ENCODE results near the gene IL22RA1. TPM values are rescaled to one million over a fixed set of nuclear protein-coding genes. Genes with fewer than 3 reads are reported as not detected.

Gene IL22RA1
- total and polyA plus RNA-seq, 8 donors = 0.43 to 4.1 (median 1.8) TPM; not detected in 1

DNA sequence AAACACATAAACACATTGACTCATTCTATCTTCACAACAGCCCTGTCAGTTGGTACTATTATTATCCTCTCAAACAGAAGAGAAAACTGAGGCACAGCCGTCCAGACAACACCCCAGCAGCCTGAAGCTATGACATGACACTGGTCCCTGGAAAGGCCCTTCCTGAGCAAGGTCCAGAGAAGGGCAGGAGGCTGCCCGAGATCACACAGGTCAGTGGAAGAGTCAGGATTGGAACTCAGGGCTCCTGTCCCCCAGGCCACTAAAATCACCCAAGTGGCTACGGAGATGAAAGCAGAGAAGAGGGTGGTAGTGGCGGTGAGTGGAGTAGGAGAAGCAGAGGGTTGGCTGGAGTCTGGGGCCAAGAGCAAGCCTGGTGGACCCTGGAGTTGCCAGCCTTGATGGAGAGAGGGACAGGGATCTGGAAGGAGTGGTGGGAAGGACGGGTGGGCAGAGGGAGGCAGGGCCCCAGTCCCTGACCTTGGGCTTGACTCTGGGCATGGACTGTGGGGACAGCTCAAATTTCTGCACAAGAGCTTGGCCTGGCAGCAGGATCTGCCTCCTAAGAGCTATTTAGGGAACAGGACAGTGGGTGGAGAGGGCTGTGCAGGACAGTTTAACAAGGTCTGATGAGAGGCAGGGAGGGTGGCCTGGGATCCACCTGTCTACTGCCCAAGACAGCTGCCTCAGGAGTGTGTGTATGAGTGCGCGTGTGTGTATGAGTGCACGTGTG, 46.8 kb downstream of the IL22RA1 start:
- intact Hi-C loops (cut with DNase I; ENCODE audit: low total_unique reads) = no loop called here
- H3K4me1 ChIP-seq = no peaks in the 10 kb centered on the region
- peaks cover 0 to 10% (median 0%) of the 10 kb centered on the region in 3 donors for H3K27me3 ChIP-seq
- no peaks in the 10 kb centered on the region for H3K36me3 ChIP-seq
- 89 to 92% (median 90%) methylated on average over 8 of the region's 8 CpGs for WGBS, 5 donors
- no peak for DNase-seq
- no peak overlapping the region for H3K4me3 ChIP-seq
- H3K27ac ChIP-seq = no peak overlapping the region
- H3K9me3 ChIP-seq = no peaks in the 10 kb centered on the region
- TF ChIP-seq, protein P1, sequence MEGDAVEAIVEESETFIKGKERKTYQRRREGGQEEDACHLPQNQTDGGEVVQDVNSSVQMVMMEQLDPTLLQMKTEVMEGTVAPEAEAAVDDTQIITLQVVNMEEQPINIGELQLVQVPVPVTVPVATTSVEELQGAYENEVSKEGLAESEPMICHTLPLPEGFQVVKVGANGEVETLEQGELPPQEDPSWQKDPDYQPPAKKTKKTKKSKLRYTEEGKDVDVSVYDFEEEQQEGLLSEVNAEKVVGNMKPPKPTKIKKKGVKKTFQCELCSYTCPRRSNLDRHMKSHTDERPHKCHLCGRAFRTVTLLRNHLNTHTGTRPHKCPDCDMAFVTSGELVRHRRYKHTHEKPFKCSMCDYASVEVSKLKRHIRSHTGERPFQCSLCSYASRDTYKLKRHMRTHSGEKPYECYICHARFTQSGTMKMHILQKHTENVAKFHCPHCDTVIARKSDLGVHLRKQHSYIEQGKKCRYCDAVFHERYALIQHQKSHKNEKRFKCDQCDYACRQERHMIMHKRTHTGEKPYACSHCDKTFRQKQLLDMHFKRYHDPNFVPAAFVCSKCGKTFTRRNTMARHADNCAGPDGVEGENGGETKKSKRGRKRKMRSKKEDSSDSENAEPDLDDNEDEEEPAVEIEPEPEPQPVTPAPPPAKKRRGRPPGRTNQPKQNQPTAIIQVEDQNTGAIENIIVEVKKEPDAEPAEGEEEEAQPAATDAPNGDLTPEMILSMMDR (IDR thresholded peaks at IDR 0.05) = no peak
- no peak for TF ChIP-seq POLR2AphosphoS5 (IDR thresholded peaks at IDR 0.05)
- TF ChIP-seq POLR2A (IDR thresholded peaks at IDR 0.05) = no peak
- TF ChIP-seq EP300 (IDR thresholded peaks at IDR 0.05) = no peak

DNA sequence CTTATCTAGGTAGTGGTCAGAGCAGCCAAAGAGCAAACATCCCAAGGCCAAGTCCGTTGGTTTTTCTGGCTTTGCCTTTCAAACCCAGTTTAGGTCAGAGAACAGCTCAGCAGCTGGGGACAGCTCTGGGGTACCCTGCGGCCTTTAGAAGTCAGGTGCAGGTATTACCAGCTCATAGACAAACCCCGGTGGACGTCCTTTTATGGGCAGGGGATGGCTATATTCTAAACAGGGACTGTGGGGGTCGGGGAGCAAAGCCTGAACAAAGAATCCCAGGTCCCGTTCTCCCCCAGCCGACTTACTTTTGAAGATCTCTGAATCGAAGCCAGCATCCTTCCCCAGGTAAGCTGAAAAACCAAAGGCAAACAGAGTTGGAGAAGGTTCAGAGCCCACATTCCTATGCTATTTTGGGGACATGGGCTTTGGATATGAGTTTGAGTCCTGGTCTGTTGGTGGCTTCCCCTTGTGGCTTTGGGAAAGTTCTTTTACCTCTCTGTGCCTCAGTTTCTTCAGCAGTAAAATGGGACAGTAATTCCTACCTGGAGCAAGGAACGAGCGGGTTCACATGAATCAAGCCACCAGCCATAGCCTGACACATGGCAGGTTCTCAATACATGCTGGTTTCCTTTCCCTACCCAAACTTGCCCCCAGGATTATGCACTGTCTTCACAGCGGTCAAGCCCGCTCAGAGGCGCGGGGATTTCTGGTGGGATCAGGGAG, 47.6 kb downstream of the IL22RA1 start:
- H3K36me3 ChIP-seq = no peaks in the 10 kb centered on the region
- H3K27me3 ChIP-seq = peaks cover 0 to 10% (median 0%) of the 10 kb centered on the region in 3 donors
- intact Hi-C loops (cut with DNase I; ENCODE audit: low total_unique reads) = no loop called here
- no peaks in the 10 kb centered on the region for H3K4me1 ChIP-seq
- DNase-seq = no peak
- TF ChIP-seq POLR2A (IDR thresholded peaks at IDR 0.05) (no peak), EP300 (IDR thresholded peaks at IDR 0.05) (no peak), POLR2AphosphoS5 (IDR thresholded peaks at IDR 0.05) (no peak)
- TF ChIP-seq, protein P1 (IDR thresholded peaks at IDR 0.05) = no peak
- 64 to 70% (median 69%) methylated on average over 12 to 14 of the region's 14 CpGs for whole genome bisulfite sequencing, 5 donors
- H3K9me3 ChIP-seq = no peaks in the 10 kb centered on the region
- no peak overlapping the region for H3K4me3 ChIP-seq
- no peak overlapping the region for H3K27ac ChIP-seq

- H3K9me3 ChIP-seq = no peaks in the 10 kb centered on the region
- H3K36me3 ChIP-seq = no peaks in the 10 kb centered on the region
- DNase-seq = no peak
- TF ChIP-seq, protein P1 (IDR thresholded peaks at IDR 0.05) = no peak
- no peaks in the 10 kb centered on the region for H3K4me1 ChIP-seq
- WGBS, 5 donors = 73 to 89% (median 87%) methylated on average over 5 of the region's 5 CpGs
- no peak overlapping the region for H3K27ac ChIP-seq
- intact Hi-C loops (cut with DNase I; ENCODE audit: low total_unique reads) = no loop called here
- H3K27me3 ChIP-seq = peaks cover 0 to 10% (median 0%) of the 10 kb centered on the region in 3 donors
- H3K4me3 ChIP-seq = no peak overlapping the region
Measured at GRCh38 chr1:24094554-24094953, 48.4 kb downstream of the IL22RA1 start.

GRCh38 chr1:24093732-24094131, 49.2 kb downstream of the IL22RA1 start:
- H3K27ac ChIP-seq = no peak overlapping the region
- no peak overlapping the region for H3K4me3 ChIP-seq
- H3K4me1 ChIP-seq = no peaks in the 10 kb centered on the region
- intact Hi-C loops (cut with DNase I; ENCODE audit: low total_unique reads) = no loop called here
- H3K27me3 ChIP-seq = peaks cover 0 to 10% (median 0%) of the 10 kb centered on the region in 3 donors
- DNase-seq = no peak
- 66 to 85% (median 80%) methylated on average over 7 to 9 of the region's 9 CpGs for WGBS, 5 donors
- no peaks in the 10 kb centered on the region for H3K9me3 ChIP-seq
- TF ChIP-seq, protein P1 (IDR thresholded peaks at IDR 0.05) = no peak
- TF ChIP-seq EP300 (IDR thresholded peaks at IDR 0.05) = no peak
- TF ChIP-seq POLR2AphosphoS5 (IDR thresholded peaks at IDR 0.05) = no peak
- no peak for TF ChIP-seq POLR2A (IDR thresholded peaks at IDR 0.05)
- H3K36me3 ChIP-seq = no peaks in the 10 kb centered on the region
